Measurements from ENCODE around the gene PNMA6E.

DNA sequence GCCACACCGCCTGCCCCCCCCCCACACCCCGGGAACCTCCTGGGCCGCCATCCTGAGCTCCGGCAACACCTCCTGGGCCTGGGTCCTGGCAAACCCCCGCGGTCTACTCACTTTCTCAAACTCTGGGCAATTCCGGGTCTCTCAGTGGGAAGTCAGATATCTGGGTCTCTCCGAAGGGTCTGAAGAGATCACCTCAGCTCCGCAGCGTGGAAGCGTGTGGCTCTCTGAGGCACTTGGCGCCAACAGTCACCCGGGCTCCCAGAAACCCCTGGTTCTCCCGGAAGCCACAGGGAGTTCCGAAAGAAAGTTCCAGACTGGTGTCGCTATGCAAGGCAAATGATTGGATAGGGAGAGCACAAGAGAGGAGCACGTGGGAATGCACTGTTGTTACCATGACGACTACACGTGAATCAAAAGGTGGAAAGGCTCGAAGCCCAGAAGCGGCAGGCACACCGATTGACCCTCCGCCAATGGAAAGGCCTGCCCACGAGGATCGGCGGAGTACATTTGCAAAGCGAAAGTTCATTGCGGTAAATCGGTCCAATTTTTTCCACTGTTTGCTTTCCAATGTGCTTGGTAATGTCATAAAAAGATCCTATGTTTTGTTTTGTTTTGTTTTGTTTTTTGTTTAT lies at the start of gene PNMA6E:
- TF ChIP-seq, protein P1, sequence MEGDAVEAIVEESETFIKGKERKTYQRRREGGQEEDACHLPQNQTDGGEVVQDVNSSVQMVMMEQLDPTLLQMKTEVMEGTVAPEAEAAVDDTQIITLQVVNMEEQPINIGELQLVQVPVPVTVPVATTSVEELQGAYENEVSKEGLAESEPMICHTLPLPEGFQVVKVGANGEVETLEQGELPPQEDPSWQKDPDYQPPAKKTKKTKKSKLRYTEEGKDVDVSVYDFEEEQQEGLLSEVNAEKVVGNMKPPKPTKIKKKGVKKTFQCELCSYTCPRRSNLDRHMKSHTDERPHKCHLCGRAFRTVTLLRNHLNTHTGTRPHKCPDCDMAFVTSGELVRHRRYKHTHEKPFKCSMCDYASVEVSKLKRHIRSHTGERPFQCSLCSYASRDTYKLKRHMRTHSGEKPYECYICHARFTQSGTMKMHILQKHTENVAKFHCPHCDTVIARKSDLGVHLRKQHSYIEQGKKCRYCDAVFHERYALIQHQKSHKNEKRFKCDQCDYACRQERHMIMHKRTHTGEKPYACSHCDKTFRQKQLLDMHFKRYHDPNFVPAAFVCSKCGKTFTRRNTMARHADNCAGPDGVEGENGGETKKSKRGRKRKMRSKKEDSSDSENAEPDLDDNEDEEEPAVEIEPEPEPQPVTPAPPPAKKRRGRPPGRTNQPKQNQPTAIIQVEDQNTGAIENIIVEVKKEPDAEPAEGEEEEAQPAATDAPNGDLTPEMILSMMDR (IDR thresholded peaks at IDR 0.05), result no peak
- no peak for TF ChIP-seq POLR2A (IDR thresholded peaks at IDR 0.05)
